HG03064 (cell line): Measurements from ENCODE around the gene HLF.

Experiments used
- ATAC-seq: cut with Tn5 transposase; IDR thresholded peaks from one replicate; pipeline ENCODE4 v1.9.1; 2021; ENCODE audit warnings: low read depth; ENCODE audit not compliant: unreplicated experiment

HLF gene

DNA sequence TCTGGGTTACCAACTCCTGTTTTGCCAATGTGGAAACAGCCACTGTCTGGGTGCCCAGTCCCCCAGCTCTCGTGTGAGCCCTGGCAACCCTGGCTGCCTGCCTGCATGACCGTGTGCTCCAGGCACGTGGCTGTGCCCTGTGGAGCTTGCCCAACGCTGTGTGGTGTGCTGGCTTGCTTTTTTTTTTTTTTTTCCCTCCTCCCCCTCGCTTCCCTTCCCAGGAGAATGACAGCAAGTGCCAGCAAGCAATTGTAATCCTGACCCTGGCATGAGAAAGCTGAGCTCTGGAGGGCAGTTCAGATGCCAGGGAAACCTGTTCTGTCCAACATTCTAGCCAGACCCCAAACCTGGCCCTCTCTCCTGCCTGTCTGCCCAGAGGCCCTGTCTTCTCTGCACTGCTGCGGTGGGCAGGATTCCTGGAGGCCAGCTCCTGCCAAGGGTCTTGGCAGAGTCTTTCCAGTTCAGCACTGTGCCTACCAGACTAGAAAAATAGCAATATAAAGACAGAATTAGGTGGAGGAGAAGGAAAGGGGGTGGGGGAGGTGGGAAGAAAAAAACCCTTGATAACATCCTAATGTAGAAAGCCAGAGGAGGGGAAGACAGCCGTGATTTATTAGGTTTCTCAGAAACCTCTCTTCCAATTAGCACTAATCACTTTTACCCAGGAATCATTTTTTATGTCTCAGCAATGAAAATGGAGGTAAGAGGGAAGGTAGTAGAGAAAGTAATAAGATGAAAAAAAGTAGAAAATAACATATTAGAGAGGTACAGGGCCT lies 9.0 kb downstream of the HLF start:
- no peak for ATAC-seq

DNA sequence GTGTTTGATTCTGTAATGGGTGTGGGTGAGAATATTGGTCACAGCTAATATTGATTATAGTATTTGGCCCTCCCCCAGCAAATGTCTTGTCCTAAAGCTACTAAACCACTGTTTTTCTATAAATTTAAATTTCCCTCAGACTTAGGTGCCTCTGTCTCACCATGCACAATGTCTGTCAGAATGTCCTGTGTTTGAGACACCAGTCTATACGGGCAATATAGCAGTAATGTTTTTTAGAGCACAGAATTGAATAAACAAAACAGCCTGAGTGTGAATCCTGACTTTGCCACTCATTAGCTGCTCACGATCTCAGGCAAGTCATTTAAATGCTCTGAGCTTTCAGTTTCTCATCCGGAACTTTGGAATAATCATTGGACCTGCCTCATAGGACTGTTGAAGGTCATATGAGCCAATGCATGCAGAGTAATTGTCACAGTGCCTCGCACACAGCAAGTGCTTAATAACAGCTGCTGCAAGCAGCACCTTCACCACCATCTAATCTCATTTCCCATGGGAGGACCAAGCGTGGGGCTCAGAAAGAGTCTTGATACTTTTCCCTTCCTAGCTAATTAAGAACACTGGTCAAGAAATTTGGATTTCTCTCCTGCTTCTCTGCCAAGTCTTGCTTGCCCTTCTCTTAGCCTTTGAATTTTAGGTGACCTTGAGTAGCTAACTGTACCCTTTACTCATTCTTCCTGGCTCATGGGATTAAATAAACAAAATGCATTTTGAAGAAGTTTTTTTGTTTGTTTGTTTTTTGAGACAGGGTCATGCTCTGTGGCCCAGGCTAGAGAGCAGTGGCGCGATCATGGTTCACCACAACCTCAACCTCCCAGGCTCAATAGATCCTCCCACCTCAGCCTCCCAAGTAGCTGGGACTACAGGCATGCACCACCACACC lies 9.8 kb downstream of the HLF start:
- no peak for ATAC-seq

DNA sequence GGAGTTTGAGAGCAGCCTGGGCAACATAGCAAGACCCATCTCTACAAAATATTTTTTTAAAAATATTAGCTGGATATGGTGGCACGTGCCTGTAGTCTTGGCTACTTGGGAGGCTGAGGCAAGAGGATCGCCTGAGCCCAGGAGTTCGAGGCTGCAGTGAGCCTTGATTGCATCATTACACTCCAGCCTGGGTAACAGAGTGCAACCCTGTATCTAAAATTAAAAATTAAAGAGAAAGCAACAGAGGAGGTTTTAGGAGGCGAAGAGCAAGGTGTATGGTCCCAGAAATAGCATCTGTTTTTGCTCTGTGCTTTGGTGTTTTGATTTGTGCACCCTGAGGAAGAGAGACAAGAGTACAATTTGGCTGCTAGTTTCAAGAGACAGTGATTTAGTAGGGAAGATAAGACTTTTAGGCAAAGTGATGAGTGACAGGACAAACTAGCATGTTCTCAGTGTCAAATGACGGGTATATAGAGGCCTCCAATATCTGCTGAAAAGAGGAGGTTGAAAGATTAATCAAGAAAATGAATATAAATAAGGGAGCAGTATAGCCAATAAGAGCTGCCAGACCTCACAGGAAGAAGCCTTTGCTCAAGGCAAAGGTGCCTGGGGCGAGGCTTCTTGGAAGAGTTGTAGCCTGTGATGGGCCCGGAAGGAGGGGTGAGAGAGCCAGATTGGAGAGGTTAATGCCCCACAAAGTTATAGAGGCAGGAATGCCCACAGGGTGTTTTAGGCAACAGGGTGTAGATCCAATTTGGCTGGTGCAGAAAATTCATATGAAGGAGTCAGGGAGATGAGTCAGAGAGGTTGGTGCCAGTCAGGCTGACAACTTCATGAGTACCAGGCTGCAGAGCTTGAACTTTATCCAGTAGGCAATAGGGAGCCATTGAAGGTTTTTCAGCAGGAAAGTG lies 11.4 kb downstream of the HLF start:
- no peak for ATAC-seq

DNA sequence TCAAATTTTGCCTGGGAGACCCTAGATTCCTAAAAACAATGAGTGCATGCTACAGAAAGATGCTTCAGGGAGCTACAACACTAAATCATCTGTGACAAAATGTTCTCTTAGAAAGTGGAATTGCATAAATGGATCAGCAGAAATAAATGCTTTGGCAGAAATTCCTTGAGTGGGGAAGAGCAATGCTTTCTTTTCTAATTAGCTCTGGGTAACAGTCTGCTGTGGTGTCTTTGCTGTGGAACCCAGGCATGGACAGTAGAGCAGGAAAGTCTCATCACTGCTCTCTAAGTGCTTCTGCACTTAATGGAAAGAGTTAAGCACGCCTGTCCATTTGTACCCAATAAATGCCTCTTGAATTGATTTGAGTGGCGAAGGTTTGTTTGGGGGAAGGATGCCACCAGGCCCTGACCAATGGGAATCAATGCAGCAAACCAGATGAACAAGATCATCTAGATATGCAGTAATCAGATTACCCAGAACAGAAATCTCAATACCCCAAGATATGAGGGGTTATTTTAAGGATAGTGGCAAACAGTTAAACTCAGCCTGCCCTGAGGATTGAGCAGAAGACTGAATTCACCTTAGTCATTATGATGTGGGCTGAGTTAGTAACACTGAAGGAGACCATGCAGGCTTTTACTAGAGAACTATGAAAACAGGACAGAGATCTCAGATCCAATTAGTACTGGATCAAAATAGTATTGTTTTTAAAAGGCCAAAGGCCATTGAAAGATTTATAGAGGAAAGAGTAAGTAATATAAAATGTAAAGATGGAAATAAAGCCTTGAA lies 13.6 kb downstream of the HLF start:
- no peak for ATAC-seq

DNA sequence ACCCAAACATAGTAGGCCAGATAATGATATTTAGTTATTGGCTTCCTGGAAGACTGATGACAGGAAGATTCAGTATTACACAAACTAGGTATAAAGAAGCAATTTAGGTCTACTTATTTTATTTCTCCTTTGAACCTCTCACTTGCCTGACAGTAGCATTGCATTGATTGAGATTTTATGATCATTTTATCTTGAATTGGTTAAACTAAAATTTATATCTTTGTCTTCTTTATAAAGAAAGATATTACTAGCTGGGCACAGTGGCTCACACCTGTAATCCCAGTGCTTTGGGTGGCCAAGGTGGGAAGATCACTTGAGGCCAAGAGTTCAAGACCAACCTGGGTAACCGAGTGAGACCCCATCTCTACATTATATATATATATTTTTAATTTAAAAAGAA lies 14.4 kb downstream of the HLF start:
- ATAC-seq, result no peak

- no peak for ATAC-seq
These were observed 15.0 kb downstream of the HLF start for GRCh38 chr17:55279788-55280187.

GRCh38 chr17:55280212-55280611 lies 15.5 kb downstream of the HLF start:
- ATAC-seq, result no peak

GRCh38 chr17:55281649-55282378 lies 17.1 kb downstream of the HLF start:
- ATAC-seq, result no peak

GRCh38 chr17:55282379-55282702 lies 17.6 kb downstream of the HLF start:
- no peak for ATAC-seq

GRCh38 chr17:55282741-55283140 lies 18.0 kb downstream of the HLF start:
- no peak for ATAC-seq

GRCh38 chr17:55283256-55283965 lies 18.7 kb downstream of the HLF start:
- ATAC-seq, result no peak

- ATAC-seq, result no peak
These were observed 19.5 kb downstream of the HLF start for GRCh38 chr17:55284001-55284884.

DNA sequence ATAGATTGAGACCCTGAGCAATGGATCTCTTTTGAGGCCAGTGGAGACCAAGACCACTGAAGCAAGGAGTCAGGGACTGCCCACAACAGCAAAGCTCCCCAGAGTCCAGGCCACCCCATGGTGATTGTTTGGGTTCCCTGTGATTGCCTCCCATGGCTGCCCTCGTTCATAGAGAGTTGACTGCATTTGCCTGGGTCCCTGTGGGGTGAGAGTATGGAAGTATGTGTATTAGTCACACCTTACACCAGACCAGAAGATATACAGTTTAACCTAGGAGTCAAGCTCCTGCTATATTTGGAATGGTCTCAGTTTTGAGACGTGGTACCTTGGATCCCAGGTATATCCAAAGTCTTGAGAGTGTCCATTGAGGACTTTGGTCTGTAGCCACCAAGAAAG lies 20.2 kb downstream of the HLF start:
- ATAC-seq, result no peak

GRCh38 chr17:55285340-55286301 lies 20.9 kb downstream of the HLF start:
- no peak for ATAC-seq

- ATAC-seq, result no peak
These were observed 22.2 kb downstream of the HLF start for GRCh38 chr17:55286681-55287589.
